ENCODE data around the gene SLC25A26. TPM values are rescaled to one million over a fixed set of nuclear protein-coding genes. Genes with fewer than 3 reads are reported as not detected.
"Not testable (repeated sequence)": the region's sequence is repeated elsewhere in the genome, so short reads cannot be mapped to it uniquely, and the experiment has no call there.

SLC25A26 gene
- total RNA-seq, 2 donors from 2014 or later, result 19.1 to 22.4 TPM

- H3K36me3 ChIP-seq, result peaks cover 29% of the 10 kb centered on the region
- no peak overlapping the region for H3K4me3 ChIP-seq
- peak overlapping the region; percentile 80 to 91 for H3K27ac ChIP-seq
- H3K9me3 ChIP-seq, result no peaks in the 10 kb centered on the region
- H3K27me3 ChIP-seq, result no peaks in the 10 kb centered on the region
- no peak for DNase-seq (ENCODE audit: low spot score)
- no peak for TF ChIP-seq CTCF (IDR thresholded peaks at IDR 0.05)
- H3K4me1 ChIP-seq, result peaks cover 0 to 87% of the 10 kb centered on the region in 2 donors
Measured at GRCh38 chr3:66415867-66416428, 195.1 kb downstream of the SLC25A26 start.

- Histone ChIP-seq H3K4me1 (peaks cover 0 to 80% of the 10 kb centered on the region in 2 donors), H3K36me3 (peaks cover 22% of the 10 kb centered on the region), H3K27me3 (no peaks in the 10 kb centered on the region), H3K27ac (peak overlapping the region; percentile 80 to 91), H3K9me3 (no peaks in the 10 kb centered on the region), H3K4me3 (no peak overlapping the region)
- no peak for TF ChIP-seq CTCF (IDR thresholded peaks at IDR 0.05)
- DNase-seq (ENCODE audit: low spot score), result no peak
Measured at GRCh38 chr3:66416556-66417304, 195.9 kb downstream of the SLC25A26 start.

GRCh38 chr3:66418475-66418931 is 197.7 kb downstream of the SLC25A26 start:
- H3K27ac ChIP-seq, result peak overlapping the region; percentile 80 to 91
- no peak for DNase-seq (ENCODE audit: low spot score)
- no peaks in the 10 kb centered on the region for H3K27me3 ChIP-seq
- H3K4me1 ChIP-seq, result peaks cover 0 to 62% of the 10 kb centered on the region in 2 donors
- TF ChIP-seq CTCF (IDR thresholded peaks at IDR 0.05), result peak in 1 of 2 donors; percentile 34
- no peak overlapping the region for H3K4me3 ChIP-seq
- H3K36me3 ChIP-seq, result peaks cover 7% of the 10 kb centered on the region
- no peaks in the 10 kb centered on the region for H3K9me3 ChIP-seq

GRCh38 chr3:66419036-66419435 is 198.2 kb downstream of the SLC25A26 start:
- Histone ChIP-seq H3K27ac (peak overlapping the region; percentile 80 to 91), H3K27me3 (no peaks in the 10 kb centered on the region), H3K4me1 (peaks cover 0 to 62% of the 10 kb centered on the region in 2 donors), H3K36me3 (peaks cover 5% of the 10 kb centered on the region), H3K9me3 (no peaks in the 10 kb centered on the region), H3K4me3 (no peak overlapping the region)
- DNase-seq (ENCODE audit: low spot score), result no peak
- TF ChIP-seq CTCF (IDR thresholded peaks at IDR 0.05), result no peak

- H3K9me3 ChIP-seq; DNase-seq (ENCODE audit: low spot score); H3K27me3 ChIP-seq; H3K4me3 ChIP-seq; H3K36me3 ChIP-seq; H3K27ac ChIP-seq: not testable (repeated sequence)
- peaks cover 0 to 65% of the 10 kb centered on the region in 2 donors for H3K4me1 ChIP-seq
Measured at GRCh38 chr3:66421144-66421543, 200.3 kb downstream of the SLC25A26 start.

- not testable (repeated sequence) for H3K4me3 ChIP-seq; H3K27me3 ChIP-seq; H3K36me3 ChIP-seq; H3K27ac ChIP-seq; DNase-seq (ENCODE audit: low spot score); H3K9me3 ChIP-seq
- peaks cover 0 to 63% of the 10 kb centered on the region in 2 donors for H3K4me1 ChIP-seq
Measured at GRCh38 chr3:66421893-66422292, 201.1 kb downstream of the SLC25A26 start.
